H9 (cell line): ENCODE results near the gene DHRS7B. TPM values are rescaled to one million over a fixed set of nuclear protein-coding genes. Genes with fewer than 3 reads are reported as not detected.

Source experiments
- DNase-seq: peaks from one replicate; pipeline ENCODE4 v3.0.0-alpha.2; 2017
- H2AFZ ChIP-seq: one replicate; pipeline ENCODE4 v1.6.1; 2013; ENCODE audit warnings: mild to moderate bottlenecking, low read length, control low read depth, moderate library complexity
- H2AK5ac ChIP-seq: 2 replicates; pipeline ENCODE4 v1.6.1; 2013; ENCODE audit warnings: low read length, control low read depth, mixed read lengths; ENCODE audit not compliant: insufficient read length
- H2BK120ac ChIP-seq: one replicate; pipeline ENCODE4 v1.6.1; 2013; ENCODE audit warnings: low read depth, mild to moderate bottlenecking, low read length, control low read depth, inconsistent platforms; ENCODE audit not compliant: poor library complexity, severe bottlenecking
- H2BK12ac ChIP-seq: 2 replicates; pipeline ENCODE4 v1.6.1; 2013; ENCODE audit warnings: low read length, control low read depth, mixed read lengths, low read depth; ENCODE audit not compliant: insufficient read length
- H2BK15ac ChIP-seq: 2 replicates; pipeline ENCODE4 v1.6.1; 2013; ENCODE audit warnings: low read depth, low read length, control low read depth
- H2BK20ac ChIP-seq: one replicate; pipeline ENCODE4 v1.6.1; 2013; ENCODE audit warnings: low read depth, mild to moderate bottlenecking, low read length, control low read depth, inconsistent platforms; ENCODE audit not compliant: poor library complexity, severe bottlenecking
- H2BK5ac ChIP-seq: 2 replicates; pipeline ENCODE4 v1.6.1; 2013; ENCODE audit warnings: low read length, control low read depth, mixed read lengths; ENCODE audit not compliant: insufficient read length
- H3K14ac ChIP-seq: 2 replicates; pipeline ENCODE4 v1.6.1; 2013; ENCODE audit warnings: low read length, control low read depth; ENCODE audit not compliant: insufficient read depth
- H3K18ac ChIP-seq: 2 replicates; pipeline ENCODE4 v1.6.1; 2013; ENCODE audit warnings: low read depth, mild to moderate bottlenecking, mixed read lengths, low read length, control low read depth; ENCODE audit not compliant: insufficient read length
- H3K23ac ChIP-seq: 2 replicates; pipeline ENCODE4 v1.6.1; 2013; ENCODE audit warnings: low read length, control low read depth, mixed read lengths, low read depth; ENCODE audit not compliant: insufficient read length
- H3K23me2 ChIP-seq: 2 replicates; pipeline ENCODE4 v1.6.1; 2013; ENCODE audit warnings: low read depth, mild to moderate bottlenecking, mixed read lengths, low read length, control low read depth; ENCODE audit not compliant: insufficient read length, poor library complexity, severe bottlenecking
- H3K27ac ChIP-seq: 2 replicates; pipeline ENCODE4 v1.5.1; 2013; ENCODE audit warnings: low read length, control low read depth, mixed read lengths, low read depth; ENCODE audit not compliant: insufficient read length
- H3K27me3 ChIP-seq: 2 replicates; pipeline ENCODE4 v1.6.1; 2013; ENCODE audit warnings: low read length, control low read depth, inconsistent platforms; ENCODE audit not compliant: insufficient read depth
- H3K4ac ChIP-seq: 2 replicates; pipeline ENCODE4 v1.6.1; 2013; ENCODE audit warnings: low read depth, mild to moderate bottlenecking, control low read depth, inconsistent platforms, low read length, moderate library complexity
- H3K4me1 ChIP-seq: 2 replicates; pipeline ENCODE4 v1.6.1; 2013; ENCODE audit warnings: low read length, control low read depth, inconsistent platforms; ENCODE audit not compliant: insufficient read depth
- H3K4me2 ChIP-seq: 2 replicates; pipeline ENCODE4 v1.6.1; 2013; ENCODE audit warnings: low read length, control low read depth, mixed read lengths; ENCODE audit not compliant: insufficient read length, insufficient read depth
- H3K56ac ChIP-seq: 2 replicates; pipeline ENCODE4 v1.6.1; 2013; ENCODE audit warnings: low read depth, mild to moderate bottlenecking, mixed read lengths, low read length, control low read depth; ENCODE audit not compliant: insufficient read length
- H3K79me1 ChIP-seq: 2 replicates; pipeline ENCODE4 v1.6.1; 2013; ENCODE audit warnings: low read depth, mild to moderate bottlenecking, moderate library complexity, low read length, control low read depth, inconsistent platforms; ENCODE audit not compliant: insufficient read depth, poor library complexity, severe bottlenecking
- H3K79me2 ChIP-seq: 2 replicates; pipeline ENCODE4 v1.6.1; 2013; ENCODE audit warnings: low read length, control low read depth, inconsistent platforms; ENCODE audit not compliant: insufficient read depth
- H3K9ac ChIP-seq: 2 replicates; pipeline ENCODE4 v1.6.1; 2013; ENCODE audit warnings: low read length, control low read depth, mixed read lengths; ENCODE audit not compliant: insufficient read length; ENCODE audit errors: extremely low read depth
- H3K9me3 ChIP-seq: one replicate; pipeline ENCODE4 v1.6.1; 2013; ENCODE audit warnings: low read depth, low read length, inconsistent platforms; ENCODE audit not compliant: control insufficient read depth
- H3T11ph ChIP-seq: one replicate; pipeline ENCODE4 v1.6.1; 2013; ENCODE audit warnings: mild to moderate bottlenecking, low read length, control low read depth, inconsistent platforms
- H4K20me1 ChIP-seq: one replicate; pipeline ENCODE4 v1.6.1; 2013; ENCODE audit not compliant: control insufficient read depth, insufficient read length, insufficient read depth
- H4K5ac ChIP-seq: 2 replicates; pipeline ENCODE4 v1.6.1; 2013; ENCODE audit warnings: low read depth, mild to moderate bottlenecking, mixed read lengths, low read length, control low read depth; ENCODE audit not compliant: insufficient read length
- H4K8ac ChIP-seq: replicated peaks from 2 replicates; pipeline ENCODE4 v1.6.1; 2013; ENCODE audit warnings: low read length, control low read depth, mixed read lengths, low read depth; ENCODE audit not compliant: insufficient read length
- H4K91ac ChIP-seq: 2 replicates; pipeline ENCODE4 v1.6.1; 2013; ENCODE audit warnings: low read depth, mild to moderate bottlenecking, moderate library complexity, mixed read lengths, low read length, control low read depth; ENCODE audit not compliant: insufficient read length
- H3K27ac Mint-ChIP-seq, 3 experiments: 2 replicates in 2 of 3; 3 replicates in 1 of 3; pipeline ENCODE4 v1.8.0; 2020 to 2021; ENCODE audit warnings: mixed read lengths in 3 of 3, mild to moderate bottlenecking in 1 of 3, moderate library complexity in 1 of 3
- H3K27me3 Mint-ChIP-seq: 2 replicates; pipeline ENCODE4 v1.8.0; 2021; ENCODE audit warnings: low read depth, mild to moderate bottlenecking, moderate library complexity, mixed read lengths
- H3K36me3 Mint-ChIP-seq, 3 experiments: 2 replicates in 2 of 3; 3 replicates in 1 of 3; pipeline ENCODE4 v1.8.0; 2020 to 2021; ENCODE audit warnings: low read depth in 3 of 3, mixed read lengths in 3 of 3; ENCODE audit not compliant: insufficient read depth in 1 of 3
- H3K4me1 Mint-ChIP-seq, 2 experiments: 2 replicates each; pipeline ENCODE4 v1.8.0; 2020; ENCODE audit warnings: mixed read lengths in 2 of 2
- H3K4me3 Mint-ChIP-seq, 2 experiments: 2 replicates in 1 of 2; 3 replicates in 1 of 2; pipeline ENCODE4 v1.8.0; 2020 to 2021; ENCODE audit warnings: mild to moderate bottlenecking in 2 of 2, mixed read lengths in 2 of 2, moderate library complexity in 1 of 2
- H3K9me3 Mint-ChIP-seq, 2 experiments: 2 replicates in 1 of 2; 3 replicates in 1 of 2; pipeline ENCODE4 v1.8.0; 2020; ENCODE audit warnings: mild to moderate bottlenecking in 2 of 2, mixed read lengths in 2 of 2, moderate library complexity in 1 of 2
- CTCF ChIP-seq: fragments of 200-600 bp; sonication (generic); conservative IDR thresholded peaks from 3 replicates; pipeline ENCODE4 v1.8.0; 2021; ENCODE audit warnings: antibody characterized with exemption, mild to moderate bottlenecking
- WGBS: extraction: QIAGEN DNeasy Blood & Tissue Kit; methylation state at CpG from one replicate; pipeline ENCODE4 v1.1.7; 2013; ENCODE audit warnings: missing lambda C conversion rate, low lambda C conversion rate, mixed read lengths; ENCODE audit not compliant: insufficient read length; ENCODE audit errors: extremely low coverage; 5-methylcytosine and 5-hydroxymethylcytosine counted together
- total RNA-seq: library from RNA; stranded (reverse); gene quantifications from 2 replicates; pipeline ENCODE4 v1.2.1, GENCODE V29; 2021

Gene DHRS7B
- total RNA-seq, 1 experiment from 2014 or later, result 20.3 TPM

DNA sequence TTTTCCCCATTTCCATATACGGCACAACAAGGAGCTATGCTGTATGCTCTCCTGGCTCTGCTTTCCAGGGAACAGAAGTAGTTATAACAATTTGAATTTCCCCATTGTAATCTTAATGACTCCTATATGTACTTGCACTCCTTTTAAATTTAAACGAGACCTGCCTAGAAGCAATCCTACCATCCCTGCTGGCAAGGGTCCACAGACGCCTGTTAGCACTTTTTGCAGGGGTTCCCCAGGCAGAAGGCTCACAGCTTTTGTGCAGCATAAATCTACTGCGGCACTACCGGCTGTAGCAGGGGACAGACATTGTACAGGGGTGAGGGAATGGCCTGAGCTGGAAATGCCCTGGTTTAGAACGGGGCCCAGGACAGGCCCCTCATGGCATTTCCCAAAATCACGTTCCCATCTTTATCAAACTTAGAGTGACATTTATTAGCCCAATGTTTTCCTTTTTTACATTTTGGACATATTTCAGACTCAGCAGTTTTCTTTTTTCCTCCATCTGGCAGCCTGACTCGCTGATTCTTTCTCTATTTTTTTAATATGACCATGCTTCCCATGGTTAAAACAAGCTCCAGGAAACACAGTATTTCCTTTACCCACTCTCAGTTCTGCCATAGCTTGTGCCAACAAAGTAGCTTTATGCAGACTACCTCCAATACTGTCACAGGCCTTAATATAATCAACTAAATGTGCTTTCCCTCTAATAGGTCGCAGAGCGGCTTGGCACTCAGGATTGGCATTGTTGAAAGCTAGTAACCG, 48.6 kb upstream of the DHRS7B start:
- H3K9me3 ChIP-seq, result no peaks in the 10 kb centered on the region
- no peak overlapping the region for H2AFZ ChIP-seq
- H3K18ac ChIP-seq, result no peak overlapping the region
- H3K27ac ChIP-seq, result no peak overlapping the region
- no peak overlapping the region for H2BK120ac ChIP-seq
- H3K27me3 ChIP-seq, result no peaks in the 10 kb centered on the region
- no peak overlapping the region for H2AK5ac ChIP-seq
- no peak overlapping the region for H4K5ac ChIP-seq
- no peak overlapping the region for H3T11ph ChIP-seq
- no peak overlapping the region for H4K91ac ChIP-seq
- no CpG with 5 or more reads among the region's 11 CpGs for WGBS
- TF ChIP-seq CTCF, result no peak
- no peak overlapping the region for H3K9ac ChIP-seq
- H4K20me1 ChIP-seq, result no peaks in the 10 kb centered on the region
- H3K4me1 ChIP-seq, result no peaks in the 10 kb centered on the region
- no peak overlapping the region for H3K14ac ChIP-seq
- H3K9me3 Mint-ChIP-seq, result peaks cover 13 to 16% of the 10 kb centered on the region in 2 experiments; a peak in 4 of 5 replicates
- no peak overlapping the region for H3K4me3 Mint-ChIP-seq
- no peak overlapping the region for H3K56ac ChIP-seq
- no peaks in the 10 kb centered on the region for H3K79me2 ChIP-seq
- H3K4ac ChIP-seq, result no peak overlapping the region
- H2BK20ac ChIP-seq, result no peak overlapping the region
- H3K36me3 Mint-ChIP-seq, result peaks cover 0 to 12% (median 2%) of the 10 kb centered on the region in 3 experiments; a peak in 4 of 7 replicates
- H3K23me2 ChIP-seq, result no peaks in the 10 kb centered on the region
- H2BK12ac ChIP-seq, result no peak overlapping the region
- H3K4me2 ChIP-seq, result no peak overlapping the region
- peaks cover 2% of the 10 kb centered on the region; the same call in 1 of the 2 replicates for H3K27me3 Mint-ChIP-seq
- no peak for DNase-seq
- H4K8ac ChIP-seq, result no peak overlapping the region
- H3K27ac Mint-ChIP-seq, result no peak overlapping the region
- no peak overlapping the region for H2BK5ac ChIP-seq
- H3K79me1 ChIP-seq, result no peaks in the 10 kb centered on the region
- peaks cover 19 to 31% of the 10 kb centered on the region in 2 experiments for H3K4me1 Mint-ChIP-seq
- no peak overlapping the region for H2BK15ac ChIP-seq
- no peak overlapping the region for H3K23ac ChIP-seq
